GM21360 (cell line): ENCODE results near the gene CDC42EP5.
A peak's percentile ranks its signal among the peaks of the same experiment; 100 is the strongest.
"Not testable (repeated sequence)": the region's sequence is repeated elsewhere in the genome, so short reads cannot be mapped to it uniquely, and the experiment has no call there.

Experiments used
- ATAC-seq: cut with Tn5 transposase; IDR thresholded peaks from one replicate; pipeline ENCODE4 v1.9.1; 2021; ENCODE audit warnings: mild to moderate bottlenecking, moderate library complexity; ENCODE audit not compliant: unreplicated experiment

The CDC42EP5 gene

GRCh38 chr19:54473071-54473891 lies at the start of gene CDC42EP5:
CDC42EP5 (minus strand) TSS chr19:54473296; CDS start chr19:54465547, 7,749 bp downstream.
- ATAC-seq: no peak

GRCh38 chr19:54521860-54522513 lies 48.9 kb upstream of the CDC42EP5 start:
- no peak for ATAC-seq

GRCh38 chr19:54521022-54521859 lies 48.1 kb upstream of the CDC42EP5 start:
- ATAC-seq: no peak

DNA sequence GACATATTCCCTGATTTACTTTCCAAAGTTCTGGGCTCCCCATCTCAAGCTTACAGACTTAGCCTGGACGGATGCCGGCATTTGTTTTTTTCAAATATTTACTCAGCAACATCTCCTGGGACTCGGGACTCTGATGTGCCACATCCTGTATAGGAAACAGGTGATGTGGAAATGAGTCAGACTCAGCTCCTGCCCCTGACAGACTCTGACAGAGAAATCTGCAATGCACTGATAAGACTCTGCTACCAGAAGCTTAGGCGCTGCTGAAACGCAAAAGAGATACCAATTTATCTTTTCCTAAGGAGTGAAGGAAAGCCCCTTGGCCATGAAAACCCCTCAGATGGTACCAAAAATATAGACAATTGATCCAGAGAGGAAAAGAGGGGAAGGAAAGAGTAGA lies 45.7 kb upstream of the CDC42EP5 start:
- ATAC-seq: peak; percentile 47

DNA sequence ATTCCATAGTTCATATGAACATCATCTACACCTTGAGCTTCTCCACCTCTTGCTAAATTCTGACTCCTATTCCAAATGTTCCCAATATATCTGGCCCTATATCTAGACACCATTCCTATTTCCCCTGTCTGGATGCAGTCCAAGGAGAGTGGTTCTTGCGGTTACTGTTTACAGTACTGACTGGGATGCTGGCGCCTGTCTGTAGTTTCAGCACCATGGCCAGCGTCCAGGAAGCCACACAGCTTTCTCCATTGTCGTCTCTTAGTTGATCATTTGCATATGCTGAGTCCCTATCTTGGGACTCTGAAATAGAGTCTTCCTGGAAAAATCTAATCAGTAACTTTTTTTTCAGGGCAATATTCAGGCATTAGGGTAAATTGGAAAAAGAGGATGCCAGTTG lies 44.4 kb upstream of the CDC42EP5 start:
- ATAC-seq: no peak

DNA sequence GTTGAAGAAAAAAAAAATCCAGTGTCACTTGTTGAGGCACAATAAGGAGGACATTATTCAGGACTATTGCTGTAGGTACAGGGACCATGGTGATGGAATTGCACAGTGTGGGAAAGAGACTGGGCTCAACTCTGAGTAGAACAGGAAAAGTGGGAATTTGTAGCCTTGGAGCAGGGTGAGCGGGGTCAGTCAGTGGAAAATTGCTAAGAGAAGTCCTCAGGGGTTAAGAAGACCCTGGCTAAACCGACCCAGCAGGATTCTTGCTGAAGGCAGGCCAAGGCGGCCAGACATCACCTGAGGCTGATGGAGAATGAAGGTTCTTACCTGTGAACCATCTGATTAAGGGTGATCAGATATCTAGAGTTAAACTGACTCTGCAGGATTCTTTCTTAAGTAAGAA lies 42.1 kb upstream of the CDC42EP5 start:
- ATAC-seq: no peak

DNA sequence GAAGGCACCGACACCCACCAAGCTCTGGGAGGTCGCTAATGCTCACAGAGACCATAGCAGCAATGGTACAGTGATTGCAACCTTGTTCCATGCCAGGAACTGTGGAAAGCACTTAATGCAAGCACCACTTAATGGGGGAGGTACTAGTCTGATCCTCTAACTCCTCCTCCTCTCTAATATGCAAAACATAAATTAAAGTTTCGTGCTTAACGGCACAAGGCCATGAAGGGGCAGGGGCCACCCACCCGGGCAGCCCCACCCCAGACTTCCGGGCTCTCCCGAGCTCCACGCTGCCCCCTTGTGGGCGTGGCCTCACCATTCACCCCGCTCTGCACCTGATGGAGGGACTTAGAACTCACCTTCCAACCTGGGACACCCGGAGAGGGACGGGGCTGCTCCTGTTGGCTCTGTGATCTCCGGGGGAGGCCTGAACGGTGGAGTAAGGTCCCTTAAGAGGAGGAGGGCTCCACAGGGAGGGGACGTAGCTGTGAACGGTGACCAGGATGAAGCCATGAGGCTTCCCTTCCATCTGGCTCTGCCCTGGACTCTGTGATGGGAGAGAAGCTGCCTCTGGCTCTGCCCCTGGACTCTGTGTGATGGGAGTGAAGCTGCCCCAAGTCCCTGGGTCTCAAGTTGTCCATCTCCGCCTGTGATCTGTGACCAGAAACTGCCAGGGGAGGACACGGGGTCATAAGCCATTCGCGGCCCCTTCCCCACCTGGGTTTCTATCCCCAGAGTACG lies 36.3 kb upstream of the CDC42EP5 start:
- ATAC-seq: not testable (repeated sequence)

- ATAC-seq: not testable (repeated sequence)
Observed at GRCh38 chr19:54508487-54508886, 35.4 kb upstream of the CDC42EP5 start.

DNA sequence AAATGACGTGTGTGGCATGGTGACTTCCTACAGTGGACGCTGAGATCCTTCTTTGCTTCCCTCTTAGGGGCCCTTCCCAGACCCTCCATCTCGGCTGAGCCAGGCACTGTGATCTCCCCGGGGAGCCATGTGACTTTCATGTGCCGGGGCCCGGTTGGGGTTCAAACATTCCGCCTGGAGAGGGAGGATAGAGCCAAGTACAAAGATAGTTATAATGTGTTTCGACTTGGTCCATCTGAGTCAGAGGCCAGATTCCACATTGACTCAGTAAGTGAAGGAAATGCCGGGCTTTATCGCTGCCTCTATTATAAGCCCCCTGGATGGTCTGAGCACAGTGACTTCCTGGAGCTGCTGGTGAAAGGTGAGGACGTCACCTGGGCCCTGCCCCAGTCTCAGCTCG lies 34.7 kb upstream of the CDC42EP5 start:
- no peak for ATAC-seq

- not testable (repeated sequence) for ATAC-seq
Observed at GRCh38 chr19:54507038-54507717, 34.1 kb upstream of the CDC42EP5 start.

DNA sequence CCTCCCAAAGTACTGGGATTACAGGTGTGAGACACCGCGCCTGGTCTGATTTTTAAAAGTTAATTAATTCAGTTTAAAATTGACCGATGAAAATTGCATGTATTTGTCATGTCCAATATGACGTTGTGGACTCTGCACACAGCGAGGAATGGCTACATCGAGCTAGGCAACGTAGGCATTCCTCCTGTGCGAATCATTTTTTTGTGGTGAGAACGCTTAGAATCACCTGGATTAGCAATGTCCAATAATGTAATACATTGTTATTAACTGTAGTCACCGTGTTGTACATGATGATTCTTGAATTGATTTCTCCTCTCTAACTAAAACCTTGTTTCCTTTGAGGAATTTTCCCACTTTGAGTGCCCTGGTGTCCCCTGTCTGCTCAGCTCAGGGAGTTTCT lies 33.0 kb upstream of the CDC42EP5 start:
- no peak for ATAC-seq

- ATAC-seq: not testable (repeated sequence)
Observed at GRCh38 chr19:54505542-54505941, 32.4 kb upstream of the CDC42EP5 start.

DNA sequence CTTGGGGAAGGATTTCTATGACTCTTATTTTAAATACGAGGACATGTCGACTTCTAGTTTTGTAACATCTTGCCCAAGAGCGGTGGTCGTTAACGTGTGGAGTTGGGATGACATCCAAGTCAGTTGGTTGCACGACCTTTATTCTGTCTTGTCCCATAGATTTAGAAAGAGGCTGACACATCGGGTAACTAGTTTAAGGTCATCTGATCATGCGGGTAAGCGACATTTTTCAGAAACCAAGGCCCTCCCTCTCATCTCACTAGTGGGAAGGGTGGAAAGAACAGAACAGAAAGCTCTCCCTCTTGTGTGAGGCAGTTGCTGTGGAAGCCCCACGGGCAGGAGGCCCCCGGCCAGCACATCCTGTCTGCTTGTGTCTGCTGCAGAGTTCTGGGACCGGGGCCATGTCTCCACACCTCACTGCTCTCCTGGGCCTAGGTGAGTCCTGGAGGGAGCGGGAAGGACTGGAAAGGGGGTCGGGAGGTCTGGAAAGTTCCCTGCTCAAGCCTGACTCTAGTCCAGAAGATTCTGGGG lies 29.5 kb upstream of the CDC42EP5 start, which contains the start of gene LAIR2:
TSS of gene LAIR2 (plus strand) at position 314 of the 531 bp plus-strand sequence. CDS start at position 402, 88 bp downstream.
- ATAC-seq: no peak

DNA sequence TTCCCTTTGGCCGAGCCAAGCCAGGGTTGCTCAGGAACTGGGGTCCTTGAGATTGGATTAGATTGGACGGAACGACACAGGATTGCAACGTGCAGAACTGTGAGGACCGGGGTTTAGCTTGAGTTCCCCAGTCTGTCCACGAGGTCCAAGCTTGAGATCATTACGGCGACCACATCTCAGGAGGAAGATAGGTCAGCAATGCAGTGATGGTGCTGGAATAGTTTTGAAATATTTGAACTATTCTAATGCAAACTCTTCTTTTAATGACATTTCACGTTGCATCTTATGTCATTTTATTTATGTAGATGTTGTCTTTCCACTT lies 25.3 kb upstream of the CDC42EP5 start:
- not testable (repeated sequence) for ATAC-seq

DNA sequence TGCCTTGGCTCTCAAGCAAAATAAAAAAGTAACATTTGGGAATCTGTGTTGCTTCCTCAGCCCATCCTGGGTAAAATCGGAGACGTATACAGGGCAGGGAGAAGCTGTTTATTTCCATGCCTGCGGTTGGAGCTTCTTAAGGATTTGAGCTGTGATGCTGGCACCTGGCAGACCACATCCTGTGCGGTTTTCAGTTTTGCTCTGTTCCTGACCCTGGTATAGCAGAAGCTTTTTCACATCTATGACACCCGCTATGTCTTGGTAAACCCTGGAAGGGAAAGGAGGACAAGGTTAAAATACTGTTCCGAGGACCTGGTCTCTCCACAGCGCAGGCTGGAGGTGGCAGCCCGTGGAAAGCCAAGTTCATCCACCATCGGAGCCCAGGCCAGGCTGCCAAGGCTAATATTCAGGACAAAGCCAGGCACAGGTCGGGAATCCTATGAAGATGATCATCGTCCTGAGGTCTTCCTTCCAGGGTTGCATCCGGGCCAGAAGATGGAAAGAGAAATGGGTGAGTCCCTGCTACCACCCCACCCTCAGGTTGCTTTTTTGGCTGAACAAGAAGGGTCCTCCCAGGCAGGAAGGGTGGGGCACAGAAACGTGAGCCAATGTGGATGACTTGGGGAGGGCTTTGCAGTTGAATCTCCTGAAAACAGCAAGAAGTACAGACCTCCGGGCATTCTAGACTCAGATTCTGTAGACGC lies 24.8 kb upstream of the CDC42EP5 start:
- ATAC-seq: not testable (repeated sequence)

- ATAC-seq: not testable (repeated sequence)
Observed at GRCh38 chr19:54495284-54495683, 22.2 kb upstream of the CDC42EP5 start.

DNA sequence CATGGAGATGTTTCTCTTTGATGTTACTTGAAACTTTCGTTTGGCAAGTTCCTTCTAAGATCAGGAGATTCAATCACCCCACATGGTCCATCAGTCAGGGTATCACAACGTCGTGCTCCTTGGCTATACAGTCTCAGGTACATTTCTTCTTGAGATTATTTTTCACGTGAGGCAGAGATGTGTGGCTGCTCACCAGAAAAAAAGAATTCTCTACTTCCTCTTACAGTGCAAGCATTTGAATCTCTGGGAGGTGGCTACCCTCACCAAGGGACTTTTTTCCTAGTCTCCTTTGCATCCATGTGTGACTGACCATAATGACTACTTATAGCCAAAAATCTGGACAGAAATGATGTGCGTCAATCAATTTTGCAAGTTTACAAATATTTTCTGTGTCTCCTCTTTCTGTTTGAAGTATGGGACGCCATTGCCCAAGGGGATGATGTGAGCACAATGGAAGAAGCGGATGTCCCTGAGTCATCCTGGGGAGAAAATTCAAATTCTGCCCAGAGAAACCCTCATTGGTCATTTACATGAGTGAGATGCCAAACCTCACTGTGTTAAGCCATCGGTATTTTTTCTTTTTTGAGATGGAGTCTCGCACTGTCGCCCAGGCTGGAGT lies 21.0 kb upstream of the CDC42EP5 start:
- no peak for ATAC-seq

GRCh38 chr19:54493056-54493455 lies 20.0 kb upstream of the CDC42EP5 start:
- ATAC-seq: not testable (repeated sequence)

- ATAC-seq: no peak
Observed at GRCh38 chr19:54492568-54492967, 19.5 kb upstream of the CDC42EP5 start.
